GM23338 (cell line): ENCODE results near the gene PLRG1. TPM values are rescaled to one million over a fixed set of nuclear protein-coding genes. Genes with fewer than 3 reads are reported as not detected.

Source experiments
- ATAC-seq: fragments of 200-7000 bp; cut with Tn5 transposase; 3 replicates; pipeline ENCODE4 v1.9.1; 2020
- DNase-seq: peaks from one replicate; pipeline ENCODE4 v3.0.0-alpha.2; 2015; ENCODE audit warnings: low spot score
- H2AFZ ChIP-seq: fragments of 200-600 bp; sonication (generic); 2 replicates; pipeline ENCODE4 v1.8.0; 2016; ENCODE audit warnings: antibody characterized with exemption, mild to moderate bottlenecking, moderate library complexity
- H3F3A ChIP-seq: fragments of 200-600 bp; sonication (generic); replicated peaks from 2 replicates; pipeline ENCODE4 v1.8.0; 2017; ENCODE audit warnings: antibody characterized with exemption, mixed run types, low read depth
- H3K27ac ChIP-seq: fragments of 200-600 bp; sonication (generic); 2 replicates; pipeline ENCODE4 v1.6.1; 2016; ENCODE audit warnings: low read depth
- H3K27me3 ChIP-seq: fragments of 200-600 bp; sonication (generic); 2 replicates; pipeline ENCODE4 v1.8.0; 2016; ENCODE audit warnings: mild to moderate bottlenecking, mixed run types, moderate library complexity; ENCODE audit not compliant: insufficient read depth
- H3K36me3 ChIP-seq: fragments of 200-600 bp; sonication (generic); 2 replicates; pipeline ENCODE4 v1.8.0; 2016; ENCODE audit warnings: mild to moderate bottlenecking; ENCODE audit not compliant: insufficient read depth
- H3K4me1 ChIP-seq: fragments of 200-600 bp; sonication (generic); 2 replicates; pipeline ENCODE4 v1.8.0; 2016; ENCODE audit warnings: mild to moderate bottlenecking, moderate library complexity; ENCODE audit not compliant: insufficient read depth
- H3K4me2 ChIP-seq: fragments of 200-600 bp; sonication (generic); 2 replicates; pipeline ENCODE4 v1.7.1; 2017; ENCODE audit warnings: mixed run types
- H3K4me3 ChIP-seq: fragments of 200-600 bp; sonication (generic); 2 replicates; pipeline ENCODE4 v1.6.1; 2016; ENCODE audit warnings: mixed run types
- H3K79me2 ChIP-seq: fragments of 200-600 bp; sonication (generic); replicated peaks from 2 replicates; pipeline ENCODE4 v1.8.0; 2017; ENCODE audit warnings: mild to moderate bottlenecking; ENCODE audit not compliant: insufficient read depth
- H3K9me2 ChIP-seq: fragments of 200-600 bp; sonication (generic); 2 replicates; pipeline ENCODE4 v1.8.0; 2017; ENCODE audit not compliant: insufficient read depth
- H4K20me1 ChIP-seq: fragments of 200-600 bp; sonication (generic); replicated peaks from 2 replicates; pipeline ENCODE4 v1.8.0; 2017; ENCODE audit warnings: mild to moderate bottlenecking; ENCODE audit not compliant: insufficient read depth
- H3K27ac Mint-ChIP-seq: 2 replicates; pipeline ENCODE4 v1.8.0; 2020; ENCODE audit warnings: inconsistent platforms, mild to moderate bottlenecking, moderate library complexity, mixed read lengths
- H3K27me3 Mint-ChIP-seq: 3 replicates; pipeline ENCODE4 v1.8.0; 2022; ENCODE audit warnings: low read depth, mild to moderate bottlenecking, moderate library complexity, mixed read lengths, inconsistent platforms; ENCODE audit not compliant: insufficient read depth, poor library complexity
- H3K36me3 Mint-ChIP-seq: 3 replicates; pipeline ENCODE4 v1.8.0; 2021; ENCODE audit warnings: low read depth, mild to moderate bottlenecking, inconsistent platforms, moderate library complexity, mixed read lengths
- H3K4me1 Mint-ChIP-seq: 3 replicates; pipeline ENCODE4 v1.8.0; 2020; ENCODE audit warnings: mild to moderate bottlenecking, inconsistent platforms, mixed read lengths
- H3K4me3 Mint-ChIP-seq: 3 replicates; pipeline ENCODE4 v1.8.0; 2021; ENCODE audit warnings: moderate library complexity, mild to moderate bottlenecking, inconsistent platforms, mixed read lengths
- H3K9me3 Mint-ChIP-seq: 3 replicates; pipeline ENCODE4 v1.8.0; 2020; ENCODE audit warnings: moderate library complexity, mild to moderate bottlenecking, inconsistent platforms, mixed read lengths
- CREB1 ChIP-seq: fragments of 250-450 bp; sonication (Bioruptor Pico); IDR thresholded peaks from 2 replicates; pipeline ENCODE4 v1.5.0; 2020; ENCODE audit warnings: low read depth, mild to moderate bottlenecking, moderate library complexity
- EZH2phosphoT487 ChIP-seq: fragments of 200-600 bp; sonication (generic); IDR thresholded peaks from one replicate; pipeline ENCODE4 v1.8.1; 2018; ENCODE audit warnings: antibody characterized with exemption; ENCODE audit not compliant: unreplicated experiment
- STAT1 ChIP-seq: IDR thresholded peaks from one replicate; pipeline ENCODE4 v1.6.1; 2016; ENCODE audit warnings: antibody characterized with exemption; ENCODE audit not compliant: unreplicated experiment
- ZNF114 ChIP-seq: fragments of 250-450 bp; sonication (Bioruptor Pico); IDR thresholded peaks from 2 replicates; pipeline ENCODE4 v1.5.0; 2020; ENCODE audit warnings: mild to moderate bottlenecking, moderate library complexity
- ZNF331 ChIP-seq: fragments of 250-450 bp; sonication (Bioruptor Pico); IDR thresholded peaks from 2 replicates; pipeline ENCODE4 v1.5.0; 2020; ENCODE audit warnings: low read depth, mild to moderate bottlenecking, moderate library complexity
- polyA plus RNA-seq: library from polyadenylated mRNA; unstranded; fragments of >200 nt; fragmentation: Nextera tagmentation; extraction: Ambion mirVana; gene quantifications from 2 replicates; pipeline ENCODE4 v1.2.1, GENCODE V29; 2016
- total RNA-seq: library from RNA; depleted of rRNA; stranded (reverse); fragments of >200 nt; shearing (Covaris generic); gene quantifications from 2 replicates; pipeline ENCODE4 v1.2.3, GENCODE V29; 2014
- TF ChIP-seq, protein P1 (sequence below), 2 experiments: fragments of 200-600 bp in 1 of 2; sonication (generic) in 1 of 2; conservative IDR thresholded peaks; 2 replicates each; pipeline versions ENCODE4 v1.5.1 to v1.6.1; 2016 to 2017; ENCODE audit warnings: antibody characterized with exemption in 2 of 2, low read depth in 2 of 2, mild to moderate bottlenecking in 2 of 2, moderate library complexity in 1 of 2
- TF ChIP-seq, protein P2 (sequence below): IDR thresholded peaks from one replicate; pipeline ENCODE4 v1.6.1; 2018; ENCODE audit warnings: antibody characterized with exemption; ENCODE audit not compliant: unreplicated experiment

The PLRG1 gene
- total and polyA plus RNA-seq, 2 experiments from 2014 or later: 77.3 to 82.7 TPM

DNA sequence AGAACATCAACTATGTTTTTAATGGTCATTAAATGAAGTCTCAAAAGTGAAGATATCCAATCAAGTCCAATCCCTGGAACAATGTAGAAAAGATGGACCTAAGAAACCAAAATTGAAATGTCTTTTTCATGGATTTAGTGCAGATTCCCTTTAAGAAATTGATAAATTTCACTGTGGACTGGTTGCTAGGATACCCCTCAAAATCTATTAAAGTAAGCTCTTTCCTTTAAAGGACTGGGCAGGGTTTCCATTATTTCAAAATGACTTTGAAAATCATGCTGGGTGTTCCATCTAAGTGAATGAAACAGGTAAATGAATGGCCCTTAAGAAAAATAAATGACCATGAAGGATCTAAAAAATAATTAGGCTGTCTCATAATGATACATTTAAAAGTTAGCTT, 28.6 kb downstream of the PLRG1 start:
- Histone ChIP-seq H3K4me1 (no peaks in the 10 kb centered on the region), H3K79me2 (no peaks in the 10 kb centered on the region), H3K4me2 (no peak overlapping the region), H3K27ac (no peak overlapping the region), H4K20me1 (no peaks in the 10 kb centered on the region), H2AFZ (no peak overlapping the region), H3K4me3 (no peak overlapping the region), H3K27me3 (no peaks in the 10 kb centered on the region), H3K9me2 (no peaks in the 10 kb centered on the region), H3K36me3 (no peaks in the 10 kb centered on the region), H3F3A (no peaks in the 10 kb centered on the region)
- TF ChIP-seq EZH2phosphoT487: no peak
- no peaks in the 10 kb centered on the region for H3K36me3 Mint-ChIP-seq
- peaks cover 2% of the 10 kb centered on the region; the same call in 1 of the 3 replicates for H3K4me1 Mint-ChIP-seq
- H3K27me3 Mint-ChIP-seq: no peaks in the 10 kb centered on the region
- H3K27ac Mint-ChIP-seq: no peak overlapping the region
- DNase-seq (no peak), ATAC-seq (no peak)
- H3K4me3 Mint-ChIP-seq: no peak overlapping the region
- no peaks in the 10 kb centered on the region for H3K9me3 Mint-ChIP-seq

DNA sequence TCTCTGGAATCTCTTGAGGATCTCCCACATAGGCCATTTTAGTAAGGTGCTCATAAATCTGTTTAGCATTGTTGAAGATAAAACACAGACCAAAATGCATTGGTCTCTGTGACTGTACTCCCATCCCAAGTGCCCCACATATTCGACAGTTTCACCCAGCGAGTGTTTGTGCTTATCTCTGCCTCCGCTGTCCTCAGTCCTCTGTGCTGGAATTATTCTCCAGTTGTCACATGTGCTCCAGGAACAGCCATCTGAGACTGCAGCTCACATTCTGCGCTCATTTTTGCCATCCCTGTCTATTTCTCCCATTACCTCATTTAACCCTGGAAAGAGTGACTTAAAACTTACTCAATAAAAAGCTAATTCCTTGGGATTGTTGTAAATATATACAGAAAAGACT, 31.0 kb downstream of the PLRG1 start:
- no peak overlapping the region for H3K4me3 ChIP-seq
- H4K20me1 ChIP-seq: no peaks in the 10 kb centered on the region
- H3K9me2 ChIP-seq: no peaks in the 10 kb centered on the region
- no peaks in the 10 kb centered on the region for H3F3A ChIP-seq
- Mint-ChIP-seq H3K4me1 (no peaks in the 10 kb centered on the region), H3K27me3 (no peaks in the 10 kb centered on the region), H3K9me3 (no peaks in the 10 kb centered on the region), H3K36me3 (no peaks in the 10 kb centered on the region), H3K4me3 (no peak overlapping the region), H3K27ac (no peak overlapping the region; the same call in 1 of the 2 replicates)
- H2AFZ ChIP-seq: peak overlapping the region; percentile 61; the same call in 1 of the 2 replicates
- TF ChIP-seq EZH2phosphoT487 (no peak), ZNF331 (CRISPR knock-in tag) (no peak), STAT1 (no peak), ZNF114 (CRISPR knock-in tag) (no peak), CREB1 (no peak)
- TF ChIP-seq, protein P1, sequence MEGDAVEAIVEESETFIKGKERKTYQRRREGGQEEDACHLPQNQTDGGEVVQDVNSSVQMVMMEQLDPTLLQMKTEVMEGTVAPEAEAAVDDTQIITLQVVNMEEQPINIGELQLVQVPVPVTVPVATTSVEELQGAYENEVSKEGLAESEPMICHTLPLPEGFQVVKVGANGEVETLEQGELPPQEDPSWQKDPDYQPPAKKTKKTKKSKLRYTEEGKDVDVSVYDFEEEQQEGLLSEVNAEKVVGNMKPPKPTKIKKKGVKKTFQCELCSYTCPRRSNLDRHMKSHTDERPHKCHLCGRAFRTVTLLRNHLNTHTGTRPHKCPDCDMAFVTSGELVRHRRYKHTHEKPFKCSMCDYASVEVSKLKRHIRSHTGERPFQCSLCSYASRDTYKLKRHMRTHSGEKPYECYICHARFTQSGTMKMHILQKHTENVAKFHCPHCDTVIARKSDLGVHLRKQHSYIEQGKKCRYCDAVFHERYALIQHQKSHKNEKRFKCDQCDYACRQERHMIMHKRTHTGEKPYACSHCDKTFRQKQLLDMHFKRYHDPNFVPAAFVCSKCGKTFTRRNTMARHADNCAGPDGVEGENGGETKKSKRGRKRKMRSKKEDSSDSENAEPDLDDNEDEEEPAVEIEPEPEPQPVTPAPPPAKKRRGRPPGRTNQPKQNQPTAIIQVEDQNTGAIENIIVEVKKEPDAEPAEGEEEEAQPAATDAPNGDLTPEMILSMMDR (conservative IDR thresholded peaks at IDR 0.05; ENCODE audit: low read depth in 2 of 2): no peak
- TF ChIP-seq, protein P2, sequence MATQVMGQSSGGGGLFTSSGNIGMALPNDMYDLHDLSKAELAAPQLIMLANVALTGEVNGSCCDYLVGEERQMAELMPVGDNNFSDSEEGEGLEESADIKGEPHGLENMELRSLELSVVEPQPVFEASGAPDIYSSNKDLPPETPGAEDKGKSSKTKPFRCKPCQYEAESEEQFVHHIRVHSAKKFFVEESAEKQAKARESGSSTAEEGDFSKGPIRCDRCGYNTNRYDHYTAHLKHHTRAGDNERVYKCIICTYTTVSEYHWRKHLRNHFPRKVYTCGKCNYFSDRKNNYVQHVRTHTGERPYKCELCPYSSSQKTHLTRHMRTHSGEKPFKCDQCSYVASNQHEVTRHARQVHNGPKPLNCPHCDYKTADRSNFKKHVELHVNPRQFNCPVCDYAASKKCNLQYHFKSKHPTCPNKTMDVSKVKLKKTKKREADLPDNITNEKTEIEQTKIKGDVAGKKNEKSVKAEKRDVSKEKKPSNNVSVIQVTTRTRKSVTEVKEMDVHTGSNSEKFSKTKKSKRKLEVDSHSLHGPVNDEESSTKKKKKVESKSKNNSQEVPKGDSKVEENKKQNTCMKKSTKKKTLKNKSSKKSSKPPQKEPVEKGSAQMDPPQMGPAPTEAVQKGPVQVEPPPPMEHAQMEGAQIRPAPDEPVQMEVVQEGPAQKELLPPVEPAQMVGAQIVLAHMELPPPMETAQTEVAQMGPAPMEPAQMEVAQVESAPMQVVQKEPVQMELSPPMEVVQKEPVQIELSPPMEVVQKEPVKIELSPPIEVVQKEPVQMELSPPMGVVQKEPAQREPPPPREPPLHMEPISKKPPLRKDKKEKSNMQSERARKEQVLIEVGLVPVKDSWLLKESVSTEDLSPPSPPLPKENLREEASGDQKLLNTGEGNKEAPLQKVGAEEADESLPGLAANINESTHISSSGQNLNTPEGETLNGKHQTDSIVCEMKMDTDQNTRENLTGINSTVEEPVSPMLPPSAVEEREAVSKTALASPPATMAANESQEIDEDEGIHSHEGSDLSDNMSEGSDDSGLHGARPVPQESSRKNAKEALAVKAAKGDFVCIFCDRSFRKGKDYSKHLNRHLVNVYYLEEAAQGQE: no peak
- ATAC-seq: no peak
- H3K36me3 ChIP-seq: no peaks in the 10 kb centered on the region
- no peak overlapping the region for H3K4me2 ChIP-seq
- no peak overlapping the region for H3K27ac ChIP-seq
- no peak for DNase-seq
- no peaks in the 10 kb centered on the region for H3K27me3 ChIP-seq
- H3K4me1 ChIP-seq: no peaks in the 10 kb centered on the region
- no peaks in the 10 kb centered on the region for H3K79me2 ChIP-seq
